ENCODE data around the gene PSMB4. TPM values are rescaled to one million over a fixed set of nuclear protein-coding genes. Genes with fewer than 3 reads are reported as not detected.
A peak's percentile ranks its signal among the peaks of the same experiment; 100 is the strongest.
"Not testable (repeated sequence)": the region's sequence is repeated elsewhere in the genome, so short reads cannot be mapped to it uniquely, and the experiment has no call there.

Gene PSMB4
- total RNA-seq (2014; rRNA removed; shearing (Covaris generic)): 518 and 580 TPM in 2 replicates

GRCh38 chr1:151399324-151400171 lies at the start of gene PSMB4:
Gene PSMB4 (plus strand): TSS chr1:151399573. CDS start chr1:151399588, 15 bp downstream.
- in situ Hi-C loops (cut with HindIII; ENCODE audit: low sequenced_read_pairs): no loop called here
- peak; percentile 97 for DNase-seq (ENCODE audit: low spot score)

GRCh38 chr1:151350323-151350722 lies 49.0 kb upstream of the PSMB4 start:
- in situ Hi-C loops (cut with HindIII; ENCODE audit: low sequenced_read_pairs); DNase-seq (ENCODE audit: low spot score): not testable (repeated sequence)

GRCh38 chr1:151352021-151352718 lies 47.2 kb upstream of the PSMB4 start:
- no peak for DNase-seq (ENCODE audit: low spot score)
- in situ Hi-C loops (cut with HindIII; ENCODE audit: low sequenced_read_pairs): no loop called here

DNA sequence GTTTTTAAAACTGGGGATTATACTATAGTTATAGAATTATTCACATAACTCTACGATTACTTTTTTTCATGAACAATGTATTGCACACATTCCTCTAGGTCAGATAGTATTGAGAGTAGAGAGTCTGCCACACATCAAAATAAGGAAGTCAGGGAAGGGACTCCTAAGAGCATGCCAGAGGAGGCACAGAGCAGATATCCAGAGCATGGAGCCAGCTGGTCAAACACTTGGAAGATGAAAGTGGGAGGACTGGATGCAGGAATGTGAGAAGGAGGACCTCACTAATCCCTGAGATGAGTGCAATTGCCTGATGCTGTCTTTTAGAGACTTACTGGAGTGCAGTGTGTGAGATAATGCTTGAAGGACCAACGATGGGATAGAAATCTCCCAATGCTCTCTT lies 42.7 kb upstream of the PSMB4 start:
- DNase-seq (ENCODE audit: low spot score): no peak
- in situ Hi-C loops (cut with HindIII; ENCODE audit: low sequenced_read_pairs): no loop called here

GRCh38 chr1:151361883-151362282 lies 37.5 kb upstream of the PSMB4 start:
- DNase-seq (ENCODE audit: low spot score): no peak
- in situ Hi-C loops (cut with HindIII; ENCODE audit: low sequenced_read_pairs): no loop called here

DNA sequence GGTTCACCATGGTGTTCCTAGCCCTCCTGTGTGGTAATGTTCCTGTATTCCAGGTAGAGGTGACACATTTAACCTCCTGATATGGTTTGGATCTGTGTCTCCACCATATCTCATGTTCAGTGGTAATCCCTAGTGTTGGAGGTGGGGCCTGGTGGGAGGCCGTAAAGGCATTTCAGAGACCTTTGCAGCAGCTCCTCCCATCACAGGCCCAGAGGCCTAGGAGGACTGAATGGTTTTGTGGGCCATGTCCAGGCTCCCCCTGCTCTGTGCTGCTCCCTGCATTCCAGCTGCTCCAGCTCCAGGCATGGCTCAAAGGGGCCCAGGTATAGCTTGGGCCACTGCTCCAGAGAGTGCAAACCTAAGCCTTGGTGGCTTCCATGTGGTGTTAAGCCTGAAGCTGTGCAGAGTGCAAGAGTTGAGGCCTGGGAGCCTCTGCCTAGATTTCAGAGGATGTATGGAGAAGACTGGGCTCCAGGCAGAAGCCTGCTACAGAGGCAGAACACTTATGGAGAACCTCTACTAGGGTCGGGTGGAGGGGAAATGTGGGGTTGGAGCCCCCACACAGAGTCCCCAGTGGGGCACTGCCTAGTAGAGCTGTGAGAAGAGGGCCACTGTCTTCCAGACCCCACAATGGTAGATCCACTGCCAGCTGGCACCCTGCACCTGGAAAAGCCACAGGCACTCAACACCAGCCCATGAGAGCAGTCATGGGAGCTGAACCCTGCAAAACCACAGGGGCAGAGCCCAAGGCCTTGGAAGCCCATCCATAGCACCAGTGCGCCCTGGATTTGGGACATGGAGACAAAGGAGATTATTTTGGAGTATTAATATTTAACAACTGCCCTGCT lies 36.8 kb upstream of the PSMB4 start:
- DNase-seq (ENCODE audit: low spot score): no peak
- in situ Hi-C loops (cut with HindIII; ENCODE audit: low sequenced_read_pairs): no loop called here

DNA sequence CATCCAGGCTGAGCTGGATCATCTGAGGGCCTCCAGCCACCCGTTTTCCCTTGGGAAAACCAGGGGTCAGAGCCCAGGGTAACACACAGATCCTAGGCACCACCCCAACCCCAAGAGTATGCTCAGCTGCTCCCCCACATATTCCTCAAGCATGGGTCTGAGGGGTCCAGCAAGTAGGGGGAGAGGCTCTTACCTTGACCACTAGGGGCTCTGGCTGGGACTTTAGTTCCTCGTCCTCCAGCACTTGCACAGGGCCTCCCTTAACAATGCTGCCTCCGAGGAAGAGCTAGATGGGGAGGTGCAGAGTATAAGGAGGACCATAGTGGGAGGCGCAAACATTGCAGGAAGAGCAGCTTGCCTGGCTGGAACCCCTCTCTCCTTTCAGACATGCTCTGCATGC lies 34.4 kb upstream of the PSMB4 start:
- in situ Hi-C loops (cut with HindIII; ENCODE audit: low sequenced_read_pairs): no loop called here
- no peak for DNase-seq (ENCODE audit: low spot score)

- in situ Hi-C loops (cut with HindIII; ENCODE audit: low sequenced_read_pairs): no loop called here
- no peak for DNase-seq (ENCODE audit: low spot score)
Observed at GRCh38 chr1:151367658-151368392, 31.5 kb upstream of the PSMB4 start.

- no peak for DNase-seq (ENCODE audit: low spot score)
- in situ Hi-C loops (cut with HindIII; ENCODE audit: low sequenced_read_pairs): no loop called here
Observed at GRCh38 chr1:151368393-151369301, 30.7 kb upstream of the PSMB4 start.

- DNase-seq (ENCODE audit: low spot score): no peak
- in situ Hi-C loops (cut with HindIII; ENCODE audit: low sequenced_read_pairs): no loop called here
Observed at GRCh38 chr1:151369302-151369610, 30.1 kb upstream of the PSMB4 start.

DNA sequence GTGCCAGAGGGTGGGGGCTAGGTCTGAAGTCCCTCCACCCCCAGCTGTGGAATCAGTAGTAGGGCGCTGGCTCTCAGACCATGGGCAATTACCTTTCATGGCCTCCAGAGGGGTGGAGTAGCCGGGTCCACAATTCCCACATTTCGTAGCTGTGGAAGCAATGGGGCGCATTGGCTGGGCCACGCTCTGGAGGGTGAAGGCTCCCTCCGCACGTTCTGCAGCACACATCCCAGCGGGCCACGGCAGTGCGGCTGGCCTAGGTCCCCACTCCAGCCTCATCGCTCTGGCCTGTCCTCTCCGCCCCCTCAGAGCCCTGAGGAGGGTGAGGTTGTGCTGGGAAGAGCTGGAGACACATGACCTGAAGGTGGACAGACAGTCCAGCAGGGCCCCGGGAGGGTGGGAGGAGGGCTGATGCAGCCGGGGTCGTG lies 29.7 kb upstream of the PSMB4 start:
- DNase-seq (ENCODE audit: low spot score): no peak
- in situ Hi-C loops (cut with HindIII; ENCODE audit: low sequenced_read_pairs): no loop called here

GRCh38 chr1:151370211-151370911 lies 29.0 kb upstream of the PSMB4 start:
- in situ Hi-C loops (cut with HindIII; ENCODE audit: low sequenced_read_pairs): no loop called here

GRCh38 chr1:151371370-151372057 lies 27.9 kb upstream of the PSMB4 start:
- in situ Hi-C loops (cut with HindIII; ENCODE audit: low sequenced_read_pairs): no loop called here
- DNase-seq (ENCODE audit: low spot score): peak; percentile 13

More at GRCh38 chr1:151370211-151370911, 29.0 kb upstream of the PSMB4 start:
- DNase-seq (ENCODE audit: low spot score): no peak

DNA sequence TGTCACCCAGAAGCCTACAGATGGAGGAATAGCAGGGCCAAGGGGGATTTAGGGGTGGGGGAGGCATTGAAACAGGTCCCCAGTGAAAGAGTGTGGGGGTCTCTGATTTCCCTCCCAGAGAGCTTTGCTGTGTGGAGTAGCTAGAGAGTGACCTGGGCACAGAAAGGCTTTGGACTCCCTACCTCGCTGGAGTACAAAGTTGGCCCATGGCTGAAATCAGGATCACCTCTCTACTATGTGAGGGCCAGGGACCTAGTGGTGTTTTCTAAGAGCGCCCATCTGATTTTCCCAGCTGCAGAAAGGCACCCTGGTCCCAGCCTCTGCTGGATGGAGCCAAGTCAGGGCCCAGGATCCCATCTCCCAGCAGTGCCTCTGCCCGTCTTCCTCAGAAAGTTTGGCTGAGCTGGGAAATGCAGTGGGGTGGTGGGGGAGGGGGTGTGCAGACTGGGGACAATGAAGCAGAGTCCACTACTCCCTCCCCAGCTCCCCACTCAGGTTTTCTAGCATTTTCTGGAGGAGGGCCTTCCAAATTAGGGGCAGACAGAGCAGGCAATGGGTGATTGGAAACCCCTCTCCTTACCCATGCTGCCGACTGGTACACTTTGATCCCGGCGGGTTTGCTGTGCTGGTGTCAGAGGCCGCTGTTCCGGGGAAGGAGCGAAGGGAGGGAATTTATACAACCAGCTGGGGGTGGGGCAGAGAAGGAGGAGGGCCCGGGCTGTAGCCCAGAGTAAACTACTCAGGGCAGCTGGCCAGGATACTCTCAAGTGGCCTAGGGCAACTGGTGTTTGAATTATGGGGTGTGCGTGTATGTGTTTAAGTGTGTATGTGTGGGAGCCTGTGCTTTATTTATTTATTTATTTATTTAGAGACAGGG lies 27.1 kb upstream of the PSMB4 start, which contains the start of gene SELENBP1:
SELENBP1 (minus strand) TSS at position 648 of the 877 bp plus-strand sequence; CDS start at position 584, 64 bp downstream.
- in situ Hi-C loops (cut with HindIII; ENCODE audit: low sequenced_read_pairs): no loop called here

GRCh38 chr1:151373196-151373595 lies 26.2 kb upstream of the PSMB4 start:
- in situ Hi-C loops (cut with HindIII; ENCODE audit: low sequenced_read_pairs): no loop called here
- no peak for DNase-seq (ENCODE audit: low spot score)

More for the DNA sequence above, 27.1 kb upstream of the PSMB4 start, which contains the start of gene SELENBP1:
- peak; percentile 11 for DNase-seq (ENCODE audit: low spot score)
